Right cardiac atrium (tissue), 5 donors: ENCODE measurements around the gene ZNF35. TPM values are rescaled to one million over a fixed set of nuclear protein-coding genes. Genes with fewer than 3 reads are reported as not detected.

Experiments
- ATAC-seq, 2 donors: fragments of 200-7000 bp; cut with Tn5 transposase; one replicate each; pipeline versions ENCODE4 v1.8.0 to v1.9.1; 2020; ENCODE audit warnings: moderate library complexity in 2 of 2, mild to moderate bottlenecking in 1 of 2
- DNase-seq, 3 donors: peaks; one replicate each; pipeline ENCODE4 v3.0.0-alpha.2; 2020
- H3K27ac ChIP-seq: one replicate; pipeline ENCODE4 v1.5.1; 2013; ENCODE audit warnings: mild to moderate bottlenecking, low read length, control low read depth, moderate library complexity
- H3K27me3 ChIP-seq: one replicate; pipeline ENCODE4 v1.6.1; 2013; ENCODE audit not compliant: control insufficient read depth, insufficient read depth
- H3K4me1 ChIP-seq: one replicate; pipeline ENCODE4 v1.6.1; 2013; ENCODE audit warnings: low read length; ENCODE audit not compliant: control insufficient read depth, insufficient read depth
- H3K4me3 ChIP-seq: one replicate; pipeline ENCODE4 v1.5.1; 2013; ENCODE audit warnings: low read length, control low read depth
- H3K9me3 ChIP-seq: one replicate; pipeline ENCODE4 v1.6.1; 2013; ENCODE audit warnings: low read length; ENCODE audit not compliant: control insufficient read depth
- whole genome bisulfite sequencing: extraction: QIAGEN DNeasy Blood & Tissue Kit; methylation state at CpG from one replicate; pipeline ENCODE4 v1.1.7; 2013; 5-methylcytosine and 5-hydroxymethylcytosine counted together
- intact Hi-C, 4 donors: fragments of 100-400 bp; cut with DNase I; formaldehyde crosslinking; loops; one replicate each; pipeline versions ENCODE4 v1.11.0 to v1.14.0; 2022 to 2023
- polyA plus RNA-seq: library from polyadenylated mRNA; stranded (reverse); fragments of 200-250 nt; gene quantifications from one replicate; pipeline ENCODE4 v1.2.3, GENCODE V29; 2013
- total RNA-seq, 4 donors: library from RNA; stranded (reverse); fragmentation: NEBNext Ultra II Directional; extraction: Animal tissue kit (Norgen Biotek cat#: 25700); gene quantifications; one replicate each; pipeline ENCODE4 v1.2.1, GENCODE V29; 2021
- donor health status: healthy with polysubstance abuse.
- donor health status: DM: no; HTN: yes; CAD: no.
- donor health status: DM: no; HTN: no; CAD: no.
- donor health status: DM: no; HTN: yes; CAD: no; lungs with severe emphysema.
- donor health status: DM: yes; HTN: yes; CAD: no.

Gene ZNF35
- total and polyA plus RNA-seq, 5 donors, result 3.5 to 12.7 (median 6.4) TPM

DNA sequence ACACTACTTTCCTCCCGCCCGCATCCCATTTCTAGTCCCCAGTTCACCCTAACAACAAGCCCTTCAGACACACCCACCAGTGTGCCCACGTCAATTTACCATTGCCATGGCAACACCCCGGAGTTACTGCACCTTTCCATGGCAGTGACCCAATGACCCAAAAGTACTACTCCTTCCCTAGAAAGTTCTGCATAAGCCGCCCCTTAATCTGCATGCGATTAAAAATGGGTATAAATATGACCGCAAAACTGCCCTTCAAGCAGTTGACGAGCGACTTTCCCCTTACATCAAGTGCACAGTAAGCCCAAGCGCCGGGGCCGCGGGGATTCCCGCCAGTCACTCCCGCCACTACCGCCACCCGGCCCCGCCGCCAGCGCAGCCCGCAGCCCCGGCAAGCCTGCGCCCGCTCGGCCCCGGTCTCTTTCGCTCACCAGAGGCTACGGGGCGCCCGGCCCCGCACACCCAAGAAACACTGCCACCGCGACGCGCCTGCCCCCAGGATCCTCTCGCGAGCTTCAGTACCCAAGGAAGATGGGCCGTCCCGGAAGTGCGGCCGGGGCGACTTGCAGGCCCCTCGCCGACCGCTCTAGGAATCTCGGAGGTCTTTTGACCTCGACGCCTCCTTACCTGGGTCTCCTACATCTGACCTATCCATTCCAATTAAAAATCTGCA is 36.7 kb downstream of the ZNF35 start:
- WGBS, result 2% methylated on average over 48 of the region's 48 CpGs
- peak; percentile 98 to 99 for ATAC-seq
- no peak overlapping the region for H3K27ac ChIP-seq

DNA sequence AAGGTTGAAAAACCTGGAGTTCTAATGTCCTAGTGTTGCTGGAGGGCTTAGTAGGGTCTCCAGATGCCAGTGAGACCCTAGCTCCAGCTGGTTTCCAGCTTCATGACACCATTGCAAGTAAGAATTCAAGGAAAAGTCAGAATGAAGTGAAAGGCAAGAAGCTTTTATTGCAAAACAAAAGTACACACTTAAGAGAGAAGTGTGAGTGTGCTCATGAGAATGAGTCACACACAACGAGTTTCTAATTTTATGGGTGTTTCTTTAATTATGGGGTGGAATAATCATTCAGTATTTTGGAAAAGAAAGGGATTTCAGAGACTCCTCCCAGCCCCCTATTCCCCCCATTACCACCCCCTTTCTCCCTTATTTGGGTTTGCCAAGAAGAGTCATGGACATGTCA is 39.4 kb downstream of the ZNF35 start:
- ATAC-seq, result no peak
- Histone ChIP-seq H3K9me3 (no peaks in the 10 kb centered on the region), H3K27me3 (no peaks in the 10 kb centered on the region), H3K4me1 (peaks cover 2% of the 10 kb centered on the region), H3K4me3 (no peak overlapping the region), H3K27ac (no peak overlapping the region)
- WGBS, result 64% methylated on average over 1 of the region's 1 CpG
- intact Hi-C loops, result no loop called here
- no peak for DNase-seq

More for the DNA sequence above, 36.7 kb downstream of the ZNF35 start:
- intact Hi-C loops, result no loop called here
- Histone ChIP-seq H3K27me3 (no peaks in the 10 kb centered on the region), H3K9me3 (no peaks in the 10 kb centered on the region), H3K4me3 (peak overlapping the region; percentile 95), H3K4me1 (peaks cover 2% of the 10 kb centered on the region)
- peak; percentile 88 to 94 (median 93) for DNase-seq

Other genes starting within 250 kb of the ZNF35 start
- gene ZNF445, start 171.1 kb upstream of the ZNF35 start, total RNA-seq, result 10 to 100 TPM; 14.2 to 15.6 (median 14.9) TPM
- 5.7 TPM for gene ZNF445, start 171.1 kb upstream of the ZNF35 start, polyA plus RNA-seq
- 1 to 10 TPM; 2.9 to 3.6 (median 3.3) TPM for gene ZKSCAN7, start 93.5 kb upstream of the ZNF35 start, total RNA-seq
- gene ZKSCAN7, start 93.5 kb upstream of the ZNF35 start, polyA plus RNA-seq, result 1.9 TPM
- gene ZNF660, start 63.8 kb upstream of the ZNF35 start, total RNA-seq, result 1 to 10 TPM; 1.5 to 2.3 (median 2.0) TPM
- gene ZNF660, start 63.8 kb upstream of the ZNF35 start, polyA plus RNA-seq, result 1.0 TPM
- gene ZNF197, start 23.7 kb upstream of the ZNF35 start, total RNA-seq, result 10 to 100 TPM; 13.3 to 15.8 (median 13.8) TPM
- gene ZNF197, start 23.7 kb upstream of the ZNF35 start, polyA plus RNA-seq, result 6.7 TPM
- 1 to 10 TPM; 3.4 to 4.6 (median 4.0) TPM for gene ZNF502, start 63.9 kb downstream of the ZNF35 start, total RNA-seq
- 2.0 TPM for gene ZNF502, start 63.9 kb downstream of the ZNF35 start, polyA plus RNA-seq
- 1 to 10 TPM; 4.1 to 6.3 (median 5.7) TPM for gene ZNF501, start 80.9 kb downstream of the ZNF35 start, total RNA-seq
- 1.9 TPM for gene ZNF501, start 80.9 kb downstream of the ZNF35 start, polyA plus RNA-seq
- gene KIAA1143, start 112.9 kb downstream of the ZNF35 start, total RNA-seq, result 10 to 100 TPM; 26.9 to 31.6 (median 28.8) TPM
- 17.2 TPM for gene KIAA1143, start 112.9 kb downstream of the ZNF35 start, polyA plus RNA-seq
- 1 to 10 TPM in 2 of 4 donors, under 1 TPM in 2; 0.25 to 1.3 (median 0.71) TPM for gene KIF15, start 113.1 kb downstream of the ZNF35 start, total RNA-seq
- gene KIF15, start 113.1 kb downstream of the ZNF35 start, polyA plus RNA-seq, result 0.29 TPM
- 10 to 100 TPM in 3 of 4 donors, 1 to 10 TPM in 1; 8.4 to 12.7 (median 10.9) TPM for gene TMEM42, start 213.2 kb downstream of the ZNF35 start, total RNA-seq
- gene TMEM42, start 213.2 kb downstream of the ZNF35 start, polyA plus RNA-seq, result 13.6 TPM
- not detected for gene TGM4, start 225.9 kb downstream of the ZNF35 start, total RNA-seq
- not detected for gene TGM4, start 225.9 kb downstream of the ZNF35 start, polyA plus RNA-seq